Spleen (tissue), 7 donors: ENCODE measurements around the gene C1QTNF1.

Source experiments
- POLR2A ChIP-seq, 3 donors: fragments of 450-650 bp; IDR thresholded peaks; one replicate each; pipeline ENCODE4 v1.5.1; 2017; ENCODE audit warnings: antibody characterized with exemption in 3 of 3, mild to moderate bottlenecking in 1 of 3
- POLR2AphosphoS5 ChIP-seq, 3 donors: sonication (generic); formaldehyde crosslinking; IDR thresholded peaks; one replicate each; pipeline ENCODE4 v1.5.1; 2017; ENCODE audit warnings: antibody characterized with exemption in 3 of 3
- TF ChIP-seq, protein P1 (sequence below), 11 experiments: fragments of 200-600 bp in 7 of 11; fragments of 450-650 bp in 4 of 11; sonication (generic) in 4 of 11; IDR thresholded peaks in 8 of 11; conservative IDR thresholded peaks in 3 of 11; 1 replicate in 7 of 11; 2 replicates in 4 of 11; pipeline versions ENCODE4 v1.4.0 to v1.8.0; 2016 to 2021; ENCODE audit warnings: antibody characterized with exemption in 11 of 11, inconsistent platforms in 4 of 11, mild to moderate bottlenecking in 1 of 11
- donor health status: DM: no; HTN: no; CAD: no; lungs with moderate emphysema.
- donor health status: DM: no; HTN: no; CAD: no.
- donor health status: DM: no; HTN: no; CAD: no.

DNA sequence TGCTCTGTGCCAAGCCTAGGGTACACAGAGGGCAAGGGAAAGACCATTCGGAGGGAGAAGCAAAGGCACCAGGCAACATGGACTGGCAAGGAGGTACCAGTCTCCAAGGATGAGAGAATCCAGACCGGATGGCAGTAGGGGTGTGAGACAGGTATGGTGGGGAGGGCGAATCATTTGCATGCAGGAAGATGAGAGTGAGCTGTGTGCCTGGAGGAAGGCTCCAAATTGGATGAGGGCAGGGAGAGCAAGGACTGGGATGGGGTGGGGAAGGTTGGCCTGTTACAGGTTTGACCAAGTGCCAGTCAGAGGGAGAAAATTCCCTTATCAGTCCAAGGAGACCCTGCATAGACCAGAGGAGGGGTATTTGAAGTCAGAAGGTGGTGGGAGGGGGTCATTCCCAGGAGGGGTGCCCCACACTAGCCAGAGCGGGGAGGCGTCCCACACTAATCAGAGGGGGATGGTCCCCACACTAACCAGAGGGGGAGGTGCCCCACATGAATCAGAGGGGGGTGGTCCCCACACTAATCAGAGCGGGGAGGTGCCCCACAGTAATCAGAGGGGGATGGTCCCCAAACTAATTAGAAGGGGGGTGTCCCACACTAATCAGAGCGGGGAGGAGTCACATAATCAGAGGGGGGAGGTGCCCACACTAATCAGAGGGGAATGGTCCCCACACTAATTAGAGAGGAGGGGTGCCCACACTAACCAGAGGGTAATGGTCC, 15.1 kb upstream of the C1QTNF1 start:
- TF ChIP-seq, protein P1, sequence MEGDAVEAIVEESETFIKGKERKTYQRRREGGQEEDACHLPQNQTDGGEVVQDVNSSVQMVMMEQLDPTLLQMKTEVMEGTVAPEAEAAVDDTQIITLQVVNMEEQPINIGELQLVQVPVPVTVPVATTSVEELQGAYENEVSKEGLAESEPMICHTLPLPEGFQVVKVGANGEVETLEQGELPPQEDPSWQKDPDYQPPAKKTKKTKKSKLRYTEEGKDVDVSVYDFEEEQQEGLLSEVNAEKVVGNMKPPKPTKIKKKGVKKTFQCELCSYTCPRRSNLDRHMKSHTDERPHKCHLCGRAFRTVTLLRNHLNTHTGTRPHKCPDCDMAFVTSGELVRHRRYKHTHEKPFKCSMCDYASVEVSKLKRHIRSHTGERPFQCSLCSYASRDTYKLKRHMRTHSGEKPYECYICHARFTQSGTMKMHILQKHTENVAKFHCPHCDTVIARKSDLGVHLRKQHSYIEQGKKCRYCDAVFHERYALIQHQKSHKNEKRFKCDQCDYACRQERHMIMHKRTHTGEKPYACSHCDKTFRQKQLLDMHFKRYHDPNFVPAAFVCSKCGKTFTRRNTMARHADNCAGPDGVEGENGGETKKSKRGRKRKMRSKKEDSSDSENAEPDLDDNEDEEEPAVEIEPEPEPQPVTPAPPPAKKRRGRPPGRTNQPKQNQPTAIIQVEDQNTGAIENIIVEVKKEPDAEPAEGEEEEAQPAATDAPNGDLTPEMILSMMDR (IDR thresholded peaks at IDR 0.05 in 8 of 11, conservative IDR thresholded peaks at IDR 0.05 in 3 of 11) = no peak
- no peak for TF ChIP-seq POLR2AphosphoS5 (IDR thresholded peaks at IDR 0.05)
- TF ChIP-seq POLR2A (IDR thresholded peaks at IDR 0.05) = no peak
